Measurements from ENCODE around the gene TAF11L13.

The TAF11L13 gene

GRCh38 chr5:17679597-17680203 is 47.8 kb downstream of the TAF11L13 start:
- DNase-seq (ENCODE audit: low read depth in 3 of 3) = no peak

GRCh38 chr5:17680737-17681136 is 48.8 kb downstream of the TAF11L13 start:
- DNase-seq (ENCODE audit: low read depth in 3 of 3) = no peak

Data from stimulated activated CD4-positive, alpha-beta T cell treated with anti-CD3 and anti-CD28 coated beads, TNF-alpha, amount 100 ng/mL, for 48 hours (primary cell).